Measurements from ENCODE around the gene GJC1.
A peak's percentile ranks its signal among the peaks of the same experiment; 100 is the strongest.

The GJC1 gene

GRCh38 chr17:44846206-44846605 is 16.1 kb upstream of the GJC1 start:
- Histone ChIP-seq H3K27ac (ENCODE audit: low read length) (no peak overlapping the region), H3K9ac (ENCODE audit: low read length in 2 of 2) (no peak overlapping the region), H3K4me1 (ENCODE audit: control insufficient read depth, insufficient read depth, low read length) (peaks cover 18% of the 10 kb centered on the region), H3K4me3 (ENCODE audit: low read length in 2 of 2) (no peak overlapping the region), H3K27me3 (ENCODE audit: control insufficient read depth in 1 of 2, insufficient read depth in 2 of 2, low read length in 2 of 2) (no peaks in the 10 kb centered on the region), H3K9me3 (ENCODE audit: control insufficient read depth in 2 of 2, low read length in 2 of 2) (no peaks in the 10 kb centered on the region), H3K36me3 (ENCODE audit: control insufficient read depth in 2 of 2, insufficient read depth in 2 of 2, low read length in 2 of 2) (peaks cover 8 to 12% of the 10 kb centered on the region in 2 donors)

- Histone ChIP-seq H3K4me1 (ENCODE audit: control insufficient read depth, insufficient read depth, low read length) (peaks cover 22% of the 10 kb centered on the region), H3K9ac (ENCODE audit: low read length in 2 of 2) (no peak overlapping the region), H3K36me3 (ENCODE audit: control insufficient read depth in 2 of 2, insufficient read depth in 2 of 2, low read length in 2 of 2) (no peaks in the 10 kb centered on the region), H3K27ac (ENCODE audit: low read length) (peak overlapping the region; percentile 58), H3K4me3 (ENCODE audit: low read length in 2 of 2) (no peak overlapping the region), H3K27me3 (ENCODE audit: control insufficient read depth in 1 of 2, insufficient read depth in 2 of 2, low read length in 2 of 2) (no peaks in the 10 kb centered on the region), H3K9me3 (ENCODE audit: control insufficient read depth in 2 of 2, low read length in 2 of 2) (no peaks in the 10 kb centered on the region)
Observed at GRCh38 chr17:44844390-44844830, 14.3 kb upstream of the GJC1 start.

- Histone ChIP-seq H3K4me1 (ENCODE audit: control insufficient read depth, insufficient read depth, low read length) (peaks cover 22% of the 10 kb centered on the region), H3K9me3 (ENCODE audit: control insufficient read depth in 2 of 2, low read length in 2 of 2) (no peaks in the 10 kb centered on the region), H3K36me3 (ENCODE audit: control insufficient read depth in 2 of 2, insufficient read depth in 2 of 2, low read length in 2 of 2) (no peaks in the 10 kb centered on the region), H3K4me3 (ENCODE audit: low read length in 2 of 2) (peak overlapping the region; percentile 21 to 40), H3K9ac (ENCODE audit: low read length in 2 of 2) (peak overlapping the region in 1 of 2 donors; percentile 6), H3K27me3 (ENCODE audit: control insufficient read depth in 1 of 2, insufficient read depth in 2 of 2, low read length in 2 of 2) (no peaks in the 10 kb centered on the region), H3K27ac (ENCODE audit: low read length) (no peak overlapping the region)
Observed at GRCh38 chr17:44842748-44843147, 12.7 kb upstream of the GJC1 start.

- Histone ChIP-seq H3K4me3 (ENCODE audit: low read length in 2 of 2) (no peak overlapping the region), H3K9me3 (ENCODE audit: control insufficient read depth in 2 of 2, low read length in 2 of 2) (no peaks in the 10 kb centered on the region), H3K27me3 (ENCODE audit: control insufficient read depth in 1 of 2, insufficient read depth in 2 of 2, low read length in 2 of 2) (no peaks in the 10 kb centered on the region), H3K27ac (ENCODE audit: low read length) (no peak overlapping the region), H3K9ac (ENCODE audit: low read length in 2 of 2) (no peak overlapping the region), H3K36me3 (ENCODE audit: control insufficient read depth in 2 of 2, insufficient read depth in 2 of 2, low read length in 2 of 2) (no peaks in the 10 kb centered on the region), H3K4me1 (ENCODE audit: control insufficient read depth, insufficient read depth, low read length) (peaks cover 22% of the 10 kb centered on the region)
Observed at GRCh38 chr17:44840936-44841335, 10.8 kb upstream of the GJC1 start.

- H3K27me3 ChIP-seq (ENCODE audit: control insufficient read depth in 1 of 2, insufficient read depth in 2 of 2, low read length in 2 of 2), result no peaks in the 10 kb centered on the region
Observed at GRCh38 chr17:44840274-44840673, 10.2 kb upstream of the GJC1 start.

GRCh38 chr17:44837196-44837595 is 7.1 kb upstream of the GJC1 start:
- peaks cover 3% of the 10 kb centered on the region for H3K4me1 ChIP-seq (ENCODE audit: control insufficient read depth, insufficient read depth, low read length)
- H3K9me3 ChIP-seq (ENCODE audit: control insufficient read depth in 2 of 2, low read length in 2 of 2), result no peaks in the 10 kb centered on the region
- no peak overlapping the region for H3K27ac ChIP-seq (ENCODE audit: low read length)
- no peaks in the 10 kb centered on the region for H3K36me3 ChIP-seq (ENCODE audit: control insufficient read depth in 2 of 2, insufficient read depth in 2 of 2, low read length in 2 of 2)
- H3K9ac ChIP-seq (ENCODE audit: low read length in 2 of 2), result no peak overlapping the region
- H3K27me3 ChIP-seq (ENCODE audit: control insufficient read depth in 1 of 2, insufficient read depth in 2 of 2, low read length in 2 of 2), result no peaks in the 10 kb centered on the region
- H3K4me3 ChIP-seq (ENCODE audit: low read length in 2 of 2), result no peak overlapping the region

More at GRCh38 chr17:44840274-44840673, 10.2 kb upstream of the GJC1 start:
- Histone ChIP-seq H3K36me3 (ENCODE audit: control insufficient read depth in 2 of 2, insufficient read depth in 2 of 2, low read length in 2 of 2) (no peaks in the 10 kb centered on the region), H3K4me3 (ENCODE audit: low read length in 2 of 2) (no peak overlapping the region), H3K27ac (ENCODE audit: low read length) (no peak overlapping the region), H3K9ac (ENCODE audit: low read length in 2 of 2) (no peak overlapping the region), H3K4me1 (ENCODE audit: control insufficient read depth, insufficient read depth, low read length) (peaks cover 22% of the 10 kb centered on the region), H3K9me3 (ENCODE audit: control insufficient read depth in 2 of 2, low read length in 2 of 2) (no peaks in the 10 kb centered on the region)

- H3K27ac ChIP-seq (ENCODE audit: low read length), result no peak overlapping the region
- H3K9me3 ChIP-seq (ENCODE audit: control insufficient read depth in 2 of 2, low read length in 2 of 2), result no peaks in the 10 kb centered on the region
- no peak overlapping the region for H3K9ac ChIP-seq (ENCODE audit: low read length in 2 of 2)
- H3K4me3 ChIP-seq (ENCODE audit: low read length in 2 of 2), result no peak overlapping the region
- no peaks in the 10 kb centered on the region for H3K36me3 ChIP-seq (ENCODE audit: control insufficient read depth in 2 of 2, insufficient read depth in 2 of 2, low read length in 2 of 2)
- H3K27me3 ChIP-seq (ENCODE audit: control insufficient read depth in 1 of 2, insufficient read depth in 2 of 2, low read length in 2 of 2), result no peaks in the 10 kb centered on the region
- H3K4me1 ChIP-seq (ENCODE audit: control insufficient read depth, insufficient read depth, low read length), result peaks cover 6% of the 10 kb centered on the region
Observed at GRCh38 chr17:44832805-44833204, 2.7 kb upstream of the GJC1 start.

- H3K9me3 ChIP-seq (ENCODE audit: control insufficient read depth in 2 of 2, low read length in 2 of 2), result no peaks in the 10 kb centered on the region
- H3K27ac ChIP-seq (ENCODE audit: low read length), result no peak overlapping the region
- H3K4me3 ChIP-seq (ENCODE audit: low read length in 2 of 2), result no peak overlapping the region
- H3K9ac ChIP-seq (ENCODE audit: low read length in 2 of 2), result no peak overlapping the region
- H3K36me3 ChIP-seq (ENCODE audit: control insufficient read depth in 2 of 2, insufficient read depth in 2 of 2, low read length in 2 of 2), result no peaks in the 10 kb centered on the region
- peaks cover 6% of the 10 kb centered on the region for H3K4me1 ChIP-seq (ENCODE audit: control insufficient read depth, insufficient read depth, low read length)
- H3K27me3 ChIP-seq (ENCODE audit: control insufficient read depth in 1 of 2, insufficient read depth in 2 of 2, low read length in 2 of 2), result no peaks in the 10 kb centered on the region
Observed at GRCh38 chr17:44831371-44831770, 1.3 kb upstream of the GJC1 start.

- peak overlapping the region; percentile 59 to 80 for H3K4me3 ChIP-seq (ENCODE audit: low read length in 2 of 2)
- H3K27me3 ChIP-seq (ENCODE audit: control insufficient read depth in 1 of 2, insufficient read depth in 2 of 2, low read length in 2 of 2), result no peaks in the 10 kb centered on the region
Observed at GRCh38 chr17:44830359-44831288, 537 bp upstream of the GJC1 start.

GRCh38 chr17:44828919-44829522 is 1.1 kb downstream of the GJC1 start:
- no peaks in the 10 kb centered on the region for H3K27me3 ChIP-seq (ENCODE audit: control insufficient read depth in 1 of 2, insufficient read depth in 2 of 2, low read length in 2 of 2)
- H3K36me3 ChIP-seq (ENCODE audit: control insufficient read depth in 2 of 2, insufficient read depth in 2 of 2, low read length in 2 of 2), result no peaks in the 10 kb centered on the region
- peak overlapping the region; percentile 67 to 80 for H3K4me3 ChIP-seq (ENCODE audit: low read length in 2 of 2)
- peak overlapping the region; percentile 2 to 67 for H3K9ac ChIP-seq (ENCODE audit: low read length in 2 of 2)
- peak overlapping the region; percentile 80 for H3K27ac ChIP-seq (ENCODE audit: low read length)
- peaks cover 6% of the 10 kb centered on the region for H3K4me1 ChIP-seq (ENCODE audit: control insufficient read depth, insufficient read depth, low read length)
- no peaks in the 10 kb centered on the region for H3K9me3 ChIP-seq (ENCODE audit: control insufficient read depth in 2 of 2, low read length in 2 of 2)

More at GRCh38 chr17:44830359-44831288, 537 bp upstream of the GJC1 start:
- H3K36me3 ChIP-seq (ENCODE audit: control insufficient read depth in 2 of 2, insufficient read depth in 2 of 2, low read length in 2 of 2), result no peaks in the 10 kb centered on the region
- H3K27ac ChIP-seq (ENCODE audit: low read length), result peak overlapping the region; percentile 49
- H3K9me3 ChIP-seq (ENCODE audit: control insufficient read depth in 2 of 2, low read length in 2 of 2), result no peaks in the 10 kb centered on the region
- H3K9ac ChIP-seq (ENCODE audit: low read length in 2 of 2), result peak overlapping the region; percentile 47 to 76
- peaks cover 6% of the 10 kb centered on the region for H3K4me1 ChIP-seq (ENCODE audit: control insufficient read depth, insufficient read depth, low read length)
